ENCODE results near the gene KTN1. TPM values are rescaled to one million over a fixed set of nuclear protein-coding genes. Genes with fewer than 3 reads are reported as not detected.

KTN1 gene
- total and polyA plus RNA-seq, 4 donors: 57.1 to 152 (median 80.5) TPM

- Histone ChIP-seq H3K27ac (ENCODE audit: low read depth in 1 of 2, low read length in 1 of 2) (no peak overlapping the region), H3K4me1 (ENCODE audit: control insufficient read depth in 5 of 5, insufficient read depth in 5 of 5, low read length in 5 of 5) (no peaks in the 10 kb centered on the region), H3K9ac (ENCODE audit: insufficient read depth in 1 of 2, low read length in 2 of 2) (no peak overlapping the region), H3K36me3 (ENCODE audit: control insufficient read depth in 4 of 4, insufficient read depth in 4 of 4, low read length in 4 of 4) (no peaks in the 10 kb centered on the region), H3K27me3 (ENCODE audit: control insufficient read depth in 3 of 3, insufficient read depth in 3 of 3, low read length in 2 of 3) (no peaks in the 10 kb centered on the region), H3K9me3 (ENCODE audit: control insufficient read depth in 4 of 4, insufficient read depth in 3 of 4, low read length in 3 of 4) (no peaks in the 10 kb centered on the region), H3K4me3 (no peak overlapping the region)
- no peak for ATAC-seq (ENCODE audit: insufficient read depth, low FRiP score)
- DNase-seq: no peak
- no peak for TF ChIP-seq CTCF (IDR thresholded peaks at IDR 0.05; ENCODE audit: control extremely low read depth, extremely low read depth)
- 92 to 95% methylated on average over 1 of the region's 1 CpG for WGBS, 2 donors
Observed at GRCh38 chr14:55718551-55718950, 138.5 kb downstream of the KTN1 start.

- no peaks in the 10 kb centered on the region for H3K36me3 ChIP-seq (ENCODE audit: control insufficient read depth in 4 of 4, insufficient read depth in 4 of 4, low read length in 4 of 4)
- no peak for TF ChIP-seq CTCF (IDR thresholded peaks at IDR 0.05; ENCODE audit: control extremely low read depth, extremely low read depth)
- H3K4me3 ChIP-seq: no peak overlapping the region
- H3K27me3 ChIP-seq (ENCODE audit: control insufficient read depth in 3 of 3, insufficient read depth in 3 of 3, low read length in 2 of 3): no peaks in the 10 kb centered on the region
- H3K9ac ChIP-seq (ENCODE audit: insufficient read depth in 1 of 2, low read length in 2 of 2): no peak overlapping the region
- ATAC-seq (ENCODE audit: insufficient read depth, low FRiP score): no peak
- DNase-seq: no peak
- no peaks in the 10 kb centered on the region for H3K9me3 ChIP-seq (ENCODE audit: control insufficient read depth in 4 of 4, insufficient read depth in 3 of 4, low read length in 3 of 4)
- no peak overlapping the region for H3K27ac ChIP-seq (ENCODE audit: low read depth in 1 of 2, low read length in 1 of 2)
- WGBS, 2 donors: 99% methylated on average over 4 of the region's 4 CpGs
- H3K4me1 ChIP-seq (ENCODE audit: control insufficient read depth in 5 of 5, insufficient read depth in 5 of 5, low read length in 5 of 5): no peaks in the 10 kb centered on the region
Observed at GRCh38 chr14:55720796-55721195, 140.8 kb downstream of the KTN1 start.

DNA sequence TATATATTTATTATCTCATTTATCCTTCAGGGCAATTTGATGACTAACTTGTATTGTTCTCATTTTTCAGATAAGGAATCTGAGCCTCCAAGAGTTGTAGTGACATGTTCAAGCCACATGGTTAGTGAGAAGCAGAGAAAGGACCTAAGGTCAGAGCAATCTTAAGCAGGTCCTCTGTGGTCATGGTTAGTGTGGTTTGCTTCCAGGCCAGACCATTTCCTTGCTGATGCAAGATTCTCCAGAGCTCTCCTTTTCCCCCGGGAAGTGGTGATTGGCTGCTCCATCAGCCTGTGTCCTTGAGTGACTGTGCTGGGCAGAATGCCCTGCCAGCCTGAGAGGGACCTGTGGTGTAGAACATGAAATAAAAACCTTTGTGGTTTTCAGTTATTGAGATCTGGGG, 141.3 kb downstream of the KTN1 start:
- Histone ChIP-seq H3K36me3 (ENCODE audit: control insufficient read depth in 4 of 4, insufficient read depth in 4 of 4, low read length in 4 of 4) (no peaks in the 10 kb centered on the region), H3K9me3 (ENCODE audit: control insufficient read depth in 4 of 4, insufficient read depth in 3 of 4, low read length in 3 of 4) (no peaks in the 10 kb centered on the region), H3K27ac (ENCODE audit: low read depth in 1 of 2, low read length in 1 of 2) (no peak overlapping the region), H3K9ac (ENCODE audit: insufficient read depth in 1 of 2, low read length in 2 of 2) (no peak overlapping the region), H3K4me1 (ENCODE audit: control insufficient read depth in 5 of 5, insufficient read depth in 5 of 5, low read length in 5 of 5) (no peaks in the 10 kb centered on the region), H3K4me3 (no peak overlapping the region), H3K27me3 (ENCODE audit: control insufficient read depth in 3 of 3, insufficient read depth in 3 of 3, low read length in 2 of 3) (no peaks in the 10 kb centered on the region)
- ATAC-seq (ENCODE audit: insufficient read depth, low FRiP score) (no peak), DNase-seq (no peak)
- TF ChIP-seq CTCF (IDR thresholded peaks at IDR 0.05; ENCODE audit: control extremely low read depth, extremely low read depth): no peak
- 47 to 52% methylated on average over 1 of the region's 1 CpG for WGBS, 2 donors

GRCh38 chr14:55722054-55722453, 142.0 kb downstream of the KTN1 start:
- no peaks in the 10 kb centered on the region for H3K27me3 ChIP-seq (ENCODE audit: control insufficient read depth in 3 of 3, insufficient read depth in 3 of 3, low read length in 2 of 3)
- no peak overlapping the region for H3K27ac ChIP-seq (ENCODE audit: low read depth in 1 of 2, low read length in 1 of 2)
- no peaks in the 10 kb centered on the region for H3K4me1 ChIP-seq (ENCODE audit: control insufficient read depth in 5 of 5, insufficient read depth in 5 of 5, low read length in 5 of 5)
- TF ChIP-seq CTCF (IDR thresholded peaks at IDR 0.05; ENCODE audit: control extremely low read depth, extremely low read depth): no peak
- no peak for DNase-seq
- no peak overlapping the region for H3K4me3 ChIP-seq
- no peaks in the 10 kb centered on the region for H3K9me3 ChIP-seq (ENCODE audit: control insufficient read depth in 4 of 4, insufficient read depth in 3 of 4, low read length in 3 of 4)
- WGBS, 2 donors: 88 to 93% methylated on average over 5 of the region's 5 CpGs
- no peak overlapping the region for H3K9ac ChIP-seq (ENCODE audit: insufficient read depth in 1 of 2, low read length in 2 of 2)
- no peaks in the 10 kb centered on the region for H3K36me3 ChIP-seq (ENCODE audit: control insufficient read depth in 4 of 4, insufficient read depth in 4 of 4, low read length in 4 of 4)
- ATAC-seq (ENCODE audit: insufficient read depth, low FRiP score): no peak
